Endothelial cell of umbilical vein (primary cell): ENCODE results near the gene PAPPA2. TPM values are rescaled to one million over a fixed set of nuclear protein-coding genes. Genes with fewer than 3 reads are reported as not detected.

ENCODE experiments used
- BruUV-seq: library from RNA; stranded (reverse); fragments of 400-500 nt; replicated peaks from 2 replicates; lab custom pipeline; 2021; lab: Mats Ljungman, UMichigan
- CTCF ChIA-PET: fragments of 300-600, 350-600 bp; sonication (Branson Sonifier 250); formaldehyde crosslinking; loops from one replicate; lab custom pipeline; 2021; ENCODE audit warnings: antibody characterized with exemption, inconsistent platforms; lab: Charles Lee
- POLR2A ChIA-PET: fragments of 300-600, 350-600 bp; sonication (Branson Sonifier 250); formaldehyde crosslinking; loops from one replicate; lab custom pipeline; 2021; ENCODE audit warnings: antibody characterized with exemption, inconsistent platforms; lab: Charles Lee
- DNase-seq: peaks from one replicate; pipeline ENCODE4 v3.0.0-alpha.2; 2011; ENCODE audit warnings: low read depth, low spot score
- FAIRE-seq: peaks from 2 replicates; lab custom pipeline; 2011; peaks lifted over from hg19 to GRCh38; lab: Jason Lieb, UNC
- H2AFZ ChIP-seq: 2 replicates; pipeline ENCODE4 v1.6.0; 2012; ENCODE audit warnings: low read depth, low read length, control low read depth, inconsistent platforms
- H3K27ac ChIP-seq: 2 replicates; pipeline ENCODE4 v1.5.1; 2011; ENCODE audit warnings: low read depth, mild to moderate bottlenecking, control low read depth, low read length, moderate library complexity; ENCODE audit not compliant: insufficient read depth
- H3K27me3 ChIP-seq, 2 experiments: 2 replicates each; pipeline versions ENCODE4 v1.6.0 to v1.6.1; 2011; ENCODE audit warnings: low read length in 2 of 2, mixed read lengths in 1 of 2; ENCODE audit not compliant: control insufficient read depth in 2 of 2, insufficient read depth in 2 of 2
- H3K36me3 ChIP-seq, 2 experiments: 2 replicates in 1 of 2; 3 replicates in 1 of 2; pipeline ENCODE4 v1.5.1; 2011; ENCODE audit warnings: low read length in 2 of 2, mild to moderate bottlenecking in 1 of 2, moderate library complexity in 1 of 2; ENCODE audit not compliant: control insufficient read depth in 2 of 2, insufficient read depth in 2 of 2; ENCODE audit errors: extremely low read depth in 1 of 2
- H3K4me1 ChIP-seq: 3 replicates; pipeline ENCODE4 v1.5.1; 2011; ENCODE audit warnings: mild to moderate bottlenecking, low read length; ENCODE audit not compliant: control insufficient read depth, insufficient read depth; ENCODE audit errors: extremely low read depth
- H3K4me2 ChIP-seq: 2 replicates; pipeline ENCODE4 v1.6.1; 2011; ENCODE audit warnings: low read length, control low read depth, mixed read lengths; ENCODE audit not compliant: insufficient read depth
- H3K4me3 ChIP-seq, 3 experiments: fragments of 200-600 bp in 1 of 3; sonication (generic), shearing (Covaris generic) in 1 of 3; replicated peaks in 1 of 3; 2 replicates each; pipeline ENCODE4 v1.5.1; 2011 to 2016; ENCODE audit warnings: control low read depth in 3 of 3, low read length in 3 of 3, mild to moderate bottlenecking in 2 of 3, inconsistent platforms in 1 of 3, low read depth in 1 of 3, moderate library complexity in 1 of 3; ENCODE audit not compliant: insufficient read depth in 1 of 3
- H3K79me2 ChIP-seq: 2 replicates; pipeline ENCODE4 v1.6.0; 2012; ENCODE audit warnings: low read length, inconsistent platforms; ENCODE audit not compliant: control insufficient read depth, insufficient read depth
- H3K9ac ChIP-seq: replicated peaks from 2 replicates; pipeline ENCODE3; 2011; ENCODE audit warnings: low read length, control low read depth; ENCODE audit not compliant: insufficient read depth; ENCODE audit errors: extremely low read depth
- H3K9me1 ChIP-seq: replicated peaks from 3 replicates; pipeline ENCODE4 v1.6.0; 2011; ENCODE audit warnings: mild to moderate bottlenecking, low read length; ENCODE audit not compliant: control insufficient read depth, insufficient read depth; ENCODE audit errors: extremely low read depth
- H3K9me3 ChIP-seq: replicated peaks from 2 replicates; pipeline ENCODE4 v1.5.1; 2012; ENCODE audit warnings: low read length, inconsistent platforms; ENCODE audit not compliant: control insufficient read depth, insufficient read depth
- H4K20me1 ChIP-seq: replicated peaks from 2 replicates; pipeline ENCODE3; 2011; ENCODE audit warnings: mild to moderate bottlenecking, low read length; ENCODE audit not compliant: control insufficient read depth, insufficient read depth; ENCODE audit errors: extremely low read depth
- CTCF ChIP-seq, 2 donors: IDR thresholded peaks; 1 replicate in 1 of 2; 2 replicates in 1 of 2; pipeline ENCODE4 v1.5.1; 2011; ENCODE audit warnings: low read length in 2 of 2, mild to moderate bottlenecking in 2 of 2, moderate library complexity in 2 of 2, control low read depth in 1 of 2, inconsistent platforms in 1 of 2, low read depth in 1 of 2; ENCODE audit not compliant: insufficient read depth in 1 of 2; ENCODE audit errors: extremely low read depth in 1 of 2
- EZH2 ChIP-seq: IDR thresholded peaks from 2 replicates; pipeline ENCODE4 v1.6.1; 2012; ENCODE audit warnings: borderline replicate concordance, low read depth, mild to moderate bottlenecking, moderate library complexity, low read length, inconsistent platforms; ENCODE audit not compliant: severe bottlenecking
- FOS ChIP-seq: IDR thresholded peaks from 2 replicates; pipeline ENCODE4 v1.6.1; 2011; ENCODE audit warnings: mild to moderate bottlenecking, low read length, moderate library complexity, borderline replicate concordance; ENCODE audit not compliant: insufficient read depth
- GATA2 ChIP-seq: IDR thresholded peaks from 2 replicates; pipeline ENCODE4 v1.7.0; 2011; ENCODE audit warnings: low read depth, mild to moderate bottlenecking, moderate library complexity, mixed read lengths, low read length; ENCODE audit not compliant: insufficient read length, insufficient read depth
- JUN ChIP-seq: IDR thresholded peaks from 2 replicates; pipeline ENCODE4 v1.6.1; 2011; ENCODE audit warnings: borderline replicate concordance, low read depth; ENCODE audit not compliant: insufficient read length, insufficient read depth
- MAX ChIP-seq: IDR thresholded peaks from 2 replicates; pipeline ENCODE4 v1.6.1; 2011; ENCODE audit not compliant: insufficient read depth, insufficient read length
- MYC ChIP-seq: IDR thresholded peaks from one replicate; pipeline ENCODE4 v1.6.1; 2011; ENCODE audit warnings: mild to moderate bottlenecking, low read depth, low read length
- POLR2A ChIP-seq: IDR thresholded peaks from 2 replicates; pipeline ENCODE4 v1.6.1; 2012; ENCODE audit warnings: low read depth, mild to moderate bottlenecking, control low read depth, low read length
- POLR2AphosphoS5 ChIP-seq: IDR thresholded peaks from 2 replicates; pipeline ENCODE4 v1.6.1; 2012; ENCODE audit warnings: low read depth, mild to moderate bottlenecking, control low read depth, low read length, moderate library complexity; ENCODE audit not compliant: insufficient read depth
- dilution Hi-C: fragments of 300-500 bp; cut with MboI; formaldehyde crosslinking; loops from one replicate; pipeline ENCODE4 v1.15.0; 2019; ENCODE audit warnings: low sequenced_read_pairs; ENCODE audit not compliant: extremely low pct_ligation_motif_present
- intact Hi-C: fragments of 100-400 bp; cut with micrococcal nuclease; formaldehyde crosslinking; loops from one replicate; pipeline ENCODE4 v1.10.0; 2022
- polyA plus RNA-seq, 4 experiments: library from polyadenylated mRNA; depleted of rRNA in 3 of 4; stranded (reverse) in 3 of 4; unstranded in 1 of 4; fragments of >200 nt; gene quantifications; 2 replicates each; pipeline versions ENCODE4 v1.2.1 to v1.2.3, GENCODE V29; 2011 to 2012; ENCODE audit warnings: missing spikeins in 1 of 4
- total RNA-seq: library from RNA; stranded (reverse); gene quantifications from 2 replicates; pipeline ENCODE4 v1.2.3, GENCODE V29; 2021

The PAPPA2 gene
- total and polyA plus RNA-seq, 2 donors (not counting 3 experiments of a cell fraction or from before 2014, with no cell fraction given), result not detected

- Histone ChIP-seq H3K9me1 (no peaks in the 10 kb centered on the region), H3K4me3 (no peak overlapping the region), H2AFZ (no peak overlapping the region), H3K79me2 (no peaks in the 10 kb centered on the region), H4K20me1 (no peaks in the 10 kb centered on the region), H3K4me2 (no peak overlapping the region), H3K4me1 (no peaks in the 10 kb centered on the region), H3K36me3 (no peaks in the 10 kb centered on the region), H3K9ac (no peak overlapping the region), H3K27ac (no peak overlapping the region), H3K9me3 (no peaks in the 10 kb centered on the region), H3K27me3 (no peaks in the 10 kb centered on the region)
- ChIA-PET POLR2A (no interaction called here), CTCF (no interaction called here)
- intact Hi-C loops (no loop called here), dilution Hi-C loops (no loop called here)
- TF ChIP-seq CTCF (IDR thresholded peaks at IDR 0.05; ENCODE audit: extremely low read depth in 1 of 2, insufficient read depth in 1 of 2, low read depth in 1 of 2, low read length in 2 of 2), result no peak
- TF ChIP-seq MYC, result no peak
- TF ChIP-seq FOS, result no peak
- no peak for TF ChIP-seq GATA2
- TF ChIP-seq EZH2, result no peak
- TF ChIP-seq JUN, result no peak
- TF ChIP-seq MAX, result no peak
- TF ChIP-seq POLR2A, result no peak
- no peak for TF ChIP-seq POLR2AphosphoS5
- DNase-seq, result no peak
- no peak for FAIRE-seq
- no TSS peak for BruUV-seq
Measured at GRCh38 chr1:176876966-176877515, 414.1 kb downstream of the PAPPA2 start.
